Measurements from ENCODE around the gene LRP1.
A peak's percentile ranks its signal among the peaks of the same experiment; 100 is the strongest.

The LRP1 gene

DNA sequence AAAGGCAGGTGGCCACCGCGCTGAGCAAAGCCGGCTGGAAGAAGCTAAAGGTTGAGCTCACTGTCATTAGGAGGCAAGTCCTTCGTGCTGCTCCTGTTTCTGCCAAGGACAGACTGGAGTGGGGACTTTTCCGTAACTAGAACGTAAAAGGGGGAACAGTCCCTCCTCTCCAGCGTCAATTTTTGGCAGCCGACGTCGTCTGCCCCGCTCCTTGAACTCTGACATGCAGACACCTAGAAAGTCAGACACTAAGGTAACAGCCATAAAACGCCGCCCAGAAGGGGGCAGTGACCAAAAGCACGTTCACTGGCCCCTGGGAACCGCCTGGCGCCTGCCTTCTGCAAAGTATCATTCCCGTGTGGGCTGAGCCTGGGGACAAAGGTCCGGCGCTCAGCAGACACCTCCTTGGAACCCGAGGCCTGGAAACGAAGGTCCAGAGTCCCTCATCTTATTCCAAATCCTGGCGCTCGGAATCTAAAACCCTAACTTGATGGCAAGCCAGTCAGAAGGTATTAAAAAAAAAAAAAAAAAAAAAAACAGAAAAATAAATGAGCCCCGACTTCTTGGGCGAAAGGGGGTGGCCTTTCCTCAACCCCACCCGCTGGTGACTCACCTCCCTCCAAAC, 1.1 kb upstream of the LRP1 start:
- no peak for DNase-seq (ENCODE audit: low read depth, low spot score)
- peak overlapping the region; percentile 1 for H3K9ac ChIP-seq (ENCODE audit: insufficient read length)

DNA sequence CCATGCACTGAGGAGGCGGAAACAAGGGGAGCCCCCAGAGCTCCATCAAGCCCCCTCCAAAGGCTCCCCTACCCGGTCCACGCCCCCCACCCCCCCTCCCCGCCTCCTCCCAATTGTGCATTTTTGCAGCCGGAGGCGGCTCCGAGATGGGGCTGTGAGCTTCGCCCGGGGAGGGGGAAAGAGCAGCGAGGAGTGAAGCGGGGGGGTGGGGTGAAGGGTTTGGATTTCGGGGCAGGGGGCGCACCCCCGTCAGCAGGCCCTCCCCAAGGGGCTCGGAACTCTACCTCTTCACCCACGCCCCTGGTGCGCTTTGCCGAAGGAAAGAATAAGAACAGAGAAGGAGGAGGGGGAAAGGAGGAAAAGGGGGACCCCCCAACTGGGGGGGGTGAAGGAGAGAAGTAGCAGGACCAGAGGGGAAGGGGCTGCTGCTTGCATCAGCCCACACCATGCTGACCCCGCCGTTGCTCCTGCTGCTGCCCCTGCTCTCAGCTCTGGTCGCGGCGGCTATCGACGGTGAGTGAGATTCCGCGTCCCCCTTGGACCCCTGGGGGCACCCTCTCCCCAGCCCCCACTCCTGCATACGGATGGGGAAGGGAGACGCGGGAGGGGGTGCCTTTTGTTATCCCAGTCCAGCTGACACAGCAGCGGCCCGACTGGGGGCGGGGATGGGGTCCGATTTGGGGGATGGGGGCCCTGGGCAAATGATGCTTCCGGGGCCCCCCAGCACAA, 400 bp downstream of the LRP1 start:
- no peak for DNase-seq (ENCODE audit: low read depth, low spot score)
- peak overlapping the region; percentile 70 for H3K9ac ChIP-seq (ENCODE audit: insufficient read length)
- no peak for TF ChIP-seq EZH2 (IDR thresholded peaks at IDR 0.05)
- TF ChIP-seq FOXP2 (optimal IDR thresholded peaks at IDR 0.05; ENCODE audit: control extremely low read depth, extremely low read length, insufficient read depth) = no peak
- TF ChIP-seq POLR2AphosphoS5 (IDR thresholded peaks at IDR 0.05; ENCODE audit: borderline replicate concordance, low read depth, low read length) = no peak
- no peaks in the 10 kb centered on the region for H3K9me3 ChIP-seq (ENCODE audit: low read depth, low read length)
- no peak overlapping the region for H3K27ac ChIP-seq
- H3K36me3 ChIP-seq (ENCODE audit: insufficient read depth, low read length) = no peaks in the 10 kb centered on the region
- peak overlapping the region; percentile 96 for H3K4me3 ChIP-seq

More for the DNA sequence above, 1.1 kb upstream of the LRP1 start:
- TF ChIP-seq FOXP2 (optimal IDR thresholded peaks at IDR 0.05; ENCODE audit: control extremely low read depth, extremely low read length, insufficient read depth) (no peak), EZH2 (IDR thresholded peaks at IDR 0.05) (no peak), POLR2AphosphoS5 (IDR thresholded peaks at IDR 0.05; ENCODE audit: borderline replicate concordance, low read depth, low read length) (no peak)
- Histone ChIP-seq H3K9me3 (ENCODE audit: low read depth, low read length) (no peaks in the 10 kb centered on the region), H3K36me3 (ENCODE audit: insufficient read depth, low read length) (no peaks in the 10 kb centered on the region), H3K4me3 (peak overlapping the region; percentile 96), H3K27ac (no peak overlapping the region)

DNA sequence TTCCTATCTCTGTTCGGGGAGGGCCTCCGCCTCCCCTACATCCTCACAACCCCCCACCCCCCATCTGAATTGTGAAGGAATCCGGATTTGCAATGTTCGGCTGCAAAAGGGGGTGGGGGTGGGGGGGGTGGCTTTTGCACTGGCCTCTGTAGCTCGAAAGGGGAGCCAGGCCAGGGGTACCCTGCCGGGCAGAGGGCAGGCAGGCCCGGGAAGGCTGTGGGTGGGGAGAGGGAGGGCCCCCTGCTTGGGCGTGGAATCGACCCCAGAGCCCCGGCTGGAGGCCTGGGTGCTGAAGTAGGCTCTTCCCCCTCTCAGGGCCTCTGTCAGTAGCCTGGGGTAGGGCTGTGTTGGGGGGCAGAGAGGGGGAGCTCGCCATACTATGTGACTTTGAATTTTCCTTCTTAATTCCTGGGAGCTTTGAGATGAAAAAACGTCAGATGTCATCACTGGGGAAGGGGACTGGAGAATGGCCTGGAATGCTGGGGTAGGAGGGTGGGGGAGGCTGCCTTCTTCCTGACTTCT, 1.1 kb downstream of the LRP1 start:
- no peak overlapping the region for H3K27ac ChIP-seq
- DNase-seq (ENCODE audit: low read depth, low spot score) = no peak
- no peak for TF ChIP-seq FOXP2 (optimal IDR thresholded peaks at IDR 0.05; ENCODE audit: control extremely low read depth, extremely low read length, insufficient read depth)
- TF ChIP-seq EZH2 (IDR thresholded peaks at IDR 0.05) = no peak
- no peak for TF ChIP-seq POLR2AphosphoS5 (IDR thresholded peaks at IDR 0.05; ENCODE audit: borderline replicate concordance, low read depth, low read length)
- H3K4me3 ChIP-seq = peak overlapping the region; percentile 96
- H3K9me3 ChIP-seq (ENCODE audit: low read depth, low read length) = no peaks in the 10 kb centered on the region
- H3K36me3 ChIP-seq (ENCODE audit: insufficient read depth, low read length) = no peaks in the 10 kb centered on the region
- peak overlapping the region; percentile 70 for H3K9ac ChIP-seq (ENCODE audit: insufficient read length)

DNA sequence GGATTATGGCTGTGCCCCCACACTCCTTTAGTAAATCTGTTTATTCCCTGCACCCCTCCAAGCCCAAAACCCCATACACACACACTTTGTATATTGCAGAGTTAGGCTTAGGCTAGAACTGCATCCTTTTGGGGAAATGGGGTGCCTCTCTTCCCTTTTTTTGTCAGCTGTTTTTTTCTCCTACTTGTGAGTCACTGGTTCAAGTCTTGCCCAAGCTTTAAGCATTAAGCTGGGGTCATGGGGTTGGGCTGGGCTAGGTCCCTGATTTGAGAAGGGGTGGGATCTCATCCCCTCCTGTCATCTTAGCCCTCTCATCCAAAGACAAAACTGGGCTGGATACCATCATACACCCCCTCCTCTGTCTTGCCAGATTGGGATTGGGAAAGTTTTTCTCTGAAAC, 1.6 kb downstream of the LRP1 start:
- DNase-seq (ENCODE audit: low read depth, low spot score) = no peak
- no peak overlapping the region for H3K27ac ChIP-seq
- H3K36me3 ChIP-seq (ENCODE audit: insufficient read depth, low read length) = no peaks in the 10 kb centered on the region
- no peaks in the 10 kb centered on the region for H3K9me3 ChIP-seq (ENCODE audit: low read depth, low read length)
- TF ChIP-seq EZH2 (IDR thresholded peaks at IDR 0.05) (no peak), FOXP2 (optimal IDR thresholded peaks at IDR 0.05; ENCODE audit: control extremely low read depth, extremely low read length, insufficient read depth) (no peak), POLR2AphosphoS5 (IDR thresholded peaks at IDR 0.05; ENCODE audit: borderline replicate concordance, low read depth, low read length) (no peak)
- peak overlapping the region; percentile 96 for H3K4me3 ChIP-seq
- H3K9ac ChIP-seq (ENCODE audit: insufficient read length) = peak overlapping the region; percentile 70

DNA sequence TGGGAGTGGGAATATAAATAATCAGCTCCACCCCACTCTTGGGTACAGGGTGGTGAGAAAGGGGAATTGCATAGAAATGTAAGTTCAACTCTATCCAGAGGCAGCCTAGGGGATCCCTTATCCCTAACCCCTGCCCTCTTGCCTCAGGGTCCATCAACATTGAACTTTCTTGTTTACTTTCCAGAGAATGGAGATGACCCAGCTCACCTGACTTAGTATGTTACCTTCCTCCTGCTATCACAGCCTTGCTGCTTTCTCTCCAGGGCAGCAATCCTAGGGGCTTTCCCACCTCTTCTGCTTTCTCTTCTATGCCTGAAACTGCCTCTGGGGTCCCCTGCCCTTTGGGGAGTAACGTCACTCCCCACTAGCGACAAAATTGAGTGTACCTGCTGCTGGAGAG, 2.7 kb downstream of the LRP1 start:
- DNase-seq (ENCODE audit: low read depth, low spot score) = no peak
- H3K4me3 ChIP-seq = peak overlapping the region; percentile 59
- TF ChIP-seq POLR2AphosphoS5 (IDR thresholded peaks at IDR 0.05; ENCODE audit: borderline replicate concordance, low read depth, low read length) = no peak
- no peak for TF ChIP-seq EZH2 (IDR thresholded peaks at IDR 0.05)
- no peak for TF ChIP-seq FOXP2 (optimal IDR thresholded peaks at IDR 0.05; ENCODE audit: control extremely low read depth, extremely low read length, insufficient read depth)
- H3K9ac ChIP-seq (ENCODE audit: insufficient read length) = no peak overlapping the region
- H3K36me3 ChIP-seq (ENCODE audit: insufficient read depth, low read length) = no peaks in the 10 kb centered on the region
- H3K27ac ChIP-seq = no peak overlapping the region
- no peaks in the 10 kb centered on the region for H3K9me3 ChIP-seq (ENCODE audit: low read depth, low read length)

DNA sequence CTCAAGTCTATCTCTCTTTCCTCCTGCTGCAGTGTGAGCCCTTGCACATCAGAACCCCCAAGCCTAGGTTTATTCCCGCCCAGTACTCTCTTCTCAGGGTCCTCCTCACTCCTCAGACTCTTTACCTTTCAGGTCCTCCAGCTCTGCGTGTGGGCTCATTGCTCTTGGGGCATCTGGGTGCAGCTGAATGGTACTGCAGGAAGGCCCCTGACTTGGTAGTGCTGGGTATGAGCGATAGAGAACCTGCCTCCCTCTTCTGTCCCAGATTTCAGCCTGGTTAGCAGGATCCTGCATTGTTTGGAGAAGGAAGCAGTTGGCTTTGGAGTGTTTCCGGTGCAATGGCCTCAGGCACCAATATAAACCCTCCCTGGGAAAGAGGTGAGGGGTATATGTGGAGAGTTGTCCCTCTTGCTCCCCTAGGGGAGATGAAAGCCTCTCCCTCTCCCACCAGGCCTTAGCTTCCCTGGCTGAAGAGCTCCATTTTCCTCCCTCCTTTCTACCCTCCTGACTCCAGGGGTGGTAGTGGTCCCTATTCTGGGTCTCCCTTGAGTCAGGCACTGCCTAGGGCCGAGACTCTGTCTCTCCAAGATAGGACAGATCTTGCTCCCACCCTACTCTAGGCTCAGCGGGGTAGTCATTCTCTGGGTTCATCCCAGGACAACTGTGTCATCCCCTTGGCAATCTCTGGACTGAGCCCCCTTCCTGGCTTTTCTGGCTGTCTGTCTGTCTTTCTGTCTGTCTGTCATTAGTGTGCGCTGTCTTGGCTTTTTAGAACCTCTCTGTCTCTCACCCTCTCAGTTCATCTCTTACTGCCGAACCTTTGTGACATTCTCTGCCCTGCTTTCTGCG, 3.8 kb downstream of the LRP1 start:
- H3K9ac ChIP-seq (ENCODE audit: insufficient read length) = peak overlapping the region; percentile 5
- H3K27ac ChIP-seq = peak overlapping the region; percentile 65
- H3K9me3 ChIP-seq (ENCODE audit: low read depth, low read length) = no peaks in the 10 kb centered on the region
- H3K4me3 ChIP-seq = peak overlapping the region; percentile 59
- no peak for DNase-seq (ENCODE audit: low read depth, low spot score)
- no peak for TF ChIP-seq POLR2AphosphoS5 (IDR thresholded peaks at IDR 0.05; ENCODE audit: borderline replicate concordance, low read depth, low read length)
- TF ChIP-seq FOXP2 (optimal IDR thresholded peaks at IDR 0.05; ENCODE audit: control extremely low read depth, extremely low read length, insufficient read depth) = no peak
- no peaks in the 10 kb centered on the region for H3K36me3 ChIP-seq (ENCODE audit: insufficient read depth, low read length)

DNA sequence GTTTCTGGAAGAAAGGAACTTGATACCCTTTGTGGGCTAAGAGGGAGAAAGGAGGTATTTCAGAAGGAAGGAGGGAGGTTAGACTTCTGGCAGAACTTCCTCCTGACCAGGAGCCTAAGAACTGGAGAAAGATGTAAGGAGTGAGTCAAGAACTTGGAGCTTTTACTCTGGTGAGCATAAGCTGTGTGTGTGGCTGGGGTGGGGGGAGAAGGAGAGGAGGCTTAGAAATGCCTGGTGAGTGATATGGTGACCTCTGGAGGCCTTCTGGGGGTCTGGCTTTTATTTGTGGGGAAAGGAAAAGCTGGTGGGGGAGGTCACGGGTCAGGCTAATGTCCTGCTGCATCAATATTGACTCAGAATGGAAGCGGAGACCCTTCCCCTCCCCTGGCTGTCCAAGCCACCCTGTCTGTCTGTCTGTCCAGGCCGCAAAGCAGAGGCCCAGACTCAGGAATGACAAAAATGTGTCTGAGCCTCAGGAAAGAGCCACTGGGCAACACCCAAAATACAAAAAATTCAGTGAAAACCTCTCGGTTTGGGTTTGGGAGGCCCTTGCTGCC, 4.8 kb downstream of the LRP1 start:
- DNase-seq (ENCODE audit: low read depth, low spot score) = no peak
- no peaks in the 10 kb centered on the region for H3K36me3 ChIP-seq (ENCODE audit: insufficient read depth, low read length)
- H3K9ac ChIP-seq (ENCODE audit: insufficient read length) = no peak overlapping the region
- TF ChIP-seq POLR2AphosphoS5 (IDR thresholded peaks at IDR 0.05; ENCODE audit: borderline replicate concordance, low read depth, low read length) (no peak), EZH2 (IDR thresholded peaks at IDR 0.05) (no peak), FOXP2 (optimal IDR thresholded peaks at IDR 0.05; ENCODE audit: control extremely low read depth, extremely low read length, insufficient read depth) (no peak)
- no peak overlapping the region for H3K4me3 ChIP-seq
- H3K9me3 ChIP-seq (ENCODE audit: low read depth, low read length) = no peaks in the 10 kb centered on the region
- peak overlapping the region; percentile 65 for H3K27ac ChIP-seq

Measured in SK-N-MC (cell line).